ENCODE measurements around the gene AJAP1. TPM values are rescaled to one million over a fixed set of nuclear protein-coding genes. Genes with fewer than 3 reads are reported as not detected.

AJAP1 gene
- total RNA-seq, 1 donor = under 0.01 TPM

GRCh38 chr1:4702932-4703331, 48.5 kb downstream of the AJAP1 start:
- no peak for TF ChIP-seq CTCF (IDR thresholded peaks at IDR 0.05; ENCODE audit: insufficient read depth, low read length)
- no peak overlapping the region for H3K4me3 ChIP-seq (ENCODE audit: low read depth, low read length)
- DNase-seq (ENCODE audit: low read depth) = no peak

DNA sequence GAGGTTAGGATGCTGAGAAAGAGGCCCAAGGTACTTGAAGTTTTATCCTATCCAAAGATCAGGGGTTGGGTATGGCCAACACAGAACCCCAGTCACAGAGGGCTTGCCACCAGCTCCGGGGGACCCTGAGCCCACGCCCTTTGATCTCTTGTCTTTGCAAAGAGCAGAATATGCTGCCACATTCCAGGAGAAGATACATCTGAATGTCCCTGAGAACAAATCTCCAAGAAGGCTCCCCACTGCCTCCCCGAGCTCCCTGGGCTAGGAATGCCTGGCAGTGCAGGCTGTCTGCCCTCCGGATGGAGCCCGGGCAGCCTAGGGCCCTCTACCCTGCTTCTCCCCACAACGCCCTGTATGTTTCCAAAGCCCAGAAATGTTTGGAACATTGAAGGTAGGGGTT, 49.2 kb downstream of the AJAP1 start:
- H3K4me3 ChIP-seq (ENCODE audit: low read depth, low read length) = no peak overlapping the region
- no peak for DNase-seq (ENCODE audit: low read depth)
- TF ChIP-seq CTCF (IDR thresholded peaks at IDR 0.05; ENCODE audit: insufficient read depth, low read length) = no peak

DNA sequence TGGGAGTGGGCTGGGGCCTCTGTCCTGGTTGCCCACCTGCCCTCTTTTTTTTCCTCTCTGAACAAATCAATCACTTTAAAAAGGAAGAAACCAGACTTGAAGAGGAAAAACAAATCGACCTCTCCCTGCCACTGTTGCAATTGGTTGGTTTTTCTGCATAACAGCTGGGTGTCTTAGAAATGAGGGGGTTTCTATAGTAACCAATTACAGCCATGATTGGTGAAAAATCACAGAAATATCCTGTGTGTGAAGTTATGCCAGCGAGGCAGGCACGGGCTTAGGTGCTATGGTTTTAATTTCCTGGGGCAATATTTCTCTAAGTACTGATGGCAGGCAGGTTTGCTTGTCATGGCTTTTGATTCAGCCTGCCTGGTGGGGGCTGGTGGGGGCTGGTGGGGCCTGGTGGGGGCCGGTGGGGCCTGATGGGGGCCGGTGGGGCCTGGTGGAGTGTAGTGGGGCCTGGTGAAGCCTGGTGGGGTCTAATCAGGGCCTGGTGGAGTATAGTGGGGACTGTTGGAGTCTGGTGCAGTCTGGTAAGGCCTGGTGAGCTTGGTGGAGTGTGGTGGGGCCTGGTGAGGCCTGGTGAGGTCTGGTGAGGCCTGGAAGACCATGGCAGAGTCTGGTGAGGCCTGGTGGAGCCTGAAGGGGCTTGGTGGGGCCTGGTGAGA, 54.6 kb downstream of the AJAP1 start:
- no peak for DNase-seq (ENCODE audit: low read depth)

DNA sequence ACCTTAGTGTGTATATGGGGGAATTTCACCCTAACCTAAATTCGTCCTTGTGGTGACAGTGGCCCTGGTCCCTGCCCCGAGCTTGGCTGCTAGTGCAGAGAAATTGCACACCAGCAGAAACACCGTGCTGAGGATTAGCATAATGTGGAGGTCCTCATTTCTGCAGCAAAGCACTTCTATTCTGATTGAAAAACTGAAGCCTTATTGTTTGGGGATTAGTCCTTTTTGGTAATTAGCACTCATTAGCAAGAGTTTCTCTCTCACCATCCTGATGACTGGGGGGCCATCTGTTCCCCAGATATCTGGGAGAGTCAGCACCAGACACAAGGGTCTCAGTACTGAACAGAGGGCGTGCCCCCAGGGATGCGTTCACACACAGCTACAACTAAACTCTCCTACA, 55.2 kb downstream of the AJAP1 start:
- H3K4me3 ChIP-seq (ENCODE audit: low read depth, low read length) = no peak overlapping the region
- TF ChIP-seq CTCF (IDR thresholded peaks at IDR 0.05; ENCODE audit: insufficient read depth, low read length) = no peak
- DNase-seq (ENCODE audit: low read depth) = no peak

More for the DNA sequence above, 54.6 kb downstream of the AJAP1 start:
- no peak for TF ChIP-seq CTCF (IDR thresholded peaks at IDR 0.05; ENCODE audit: insufficient read depth, low read length)
- no peak overlapping the region for H3K4me3 ChIP-seq (ENCODE audit: low read depth, low read length)

GRCh38 chr1:4710592-4711415, 56.4 kb downstream of the AJAP1 start:
- no peak for DNase-seq (ENCODE audit: low read depth)
- no peak overlapping the region for H3K4me3 ChIP-seq (ENCODE audit: low read depth, low read length)
- no peak for TF ChIP-seq CTCF (IDR thresholded peaks at IDR 0.05; ENCODE audit: insufficient read depth, low read length)

- no peak for TF ChIP-seq CTCF (IDR thresholded peaks at IDR 0.05; ENCODE audit: insufficient read depth, low read length)
- H3K4me3 ChIP-seq (ENCODE audit: low read depth, low read length) = no peak overlapping the region
These were observed 57.2 kb downstream of the AJAP1 start for GRCh38 chr1:4711416-4712275.

More at GRCh38 chr1:4711416-4712275, 57.2 kb downstream of the AJAP1 start:
- DNase-seq (ENCODE audit: low read depth) = no peak

Measured in fibroblast of the aortic adventitia (primary cell).